Vagina (tissue), 2 donors: ENCODE measurements around the gene RPS19.

Source experiments
- CTCF ChIP-seq, 3 experiments: fragments of 450-650 bp in 2 of 3; fragments of 200-600 bp in 1 of 3; sonication (generic) in 1 of 3; IDR thresholded peaks; one replicate each; pipeline ENCODE4 v1.5.1; 2017 to 2019; ENCODE audit warnings: antibody characterized with exemption in 3 of 3, mild to moderate bottlenecking in 2 of 3, moderate library complexity in 2 of 3
- POLR2A ChIP-seq, 2 donors: fragments of 450-650 bp; IDR thresholded peaks; one replicate each; pipeline ENCODE4 v1.6.1; 2017; ENCODE audit warnings: antibody characterized with exemption in 2 of 2, mild to moderate bottlenecking in 2 of 2, moderate library complexity in 2 of 2
- POLR2AphosphoS5 ChIP-seq, 2 donors: sonication (generic); formaldehyde crosslinking; IDR thresholded peaks; one replicate each; pipeline ENCODE4 v1.9.0; 2017; ENCODE audit warnings: antibody characterized with exemption in 2 of 2, mild to moderate bottlenecking in 2 of 2, low read depth in 1 of 2; ENCODE audit not compliant: insufficient read depth in 1 of 2

DNA sequence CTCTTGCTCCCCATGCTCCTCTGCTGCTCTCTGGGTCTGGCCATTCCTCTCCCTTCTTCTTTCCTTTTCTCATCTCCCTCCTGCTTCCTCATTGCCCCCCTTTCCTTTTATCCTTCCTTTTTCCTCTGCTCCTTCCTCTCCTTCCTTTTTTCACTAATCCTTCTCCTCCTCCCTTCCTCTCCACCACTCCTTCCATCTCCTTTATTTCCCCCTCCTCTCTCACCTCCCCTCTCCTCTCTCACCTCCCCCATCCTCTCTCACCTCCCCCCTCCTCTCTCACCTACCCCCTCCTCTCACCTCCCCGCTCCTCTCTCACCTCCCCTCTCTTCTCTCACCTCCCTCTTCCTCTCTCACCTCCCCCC lies 36.5 kb downstream of the RPS19 start:
- no peak for TF ChIP-seq CTCF (IDR thresholded peaks at IDR 0.05)
- no peak for TF ChIP-seq POLR2A (IDR thresholded peaks at IDR 0.05)
- TF ChIP-seq POLR2AphosphoS5 (IDR thresholded peaks at IDR 0.05; ENCODE audit: insufficient read depth in 1 of 2, low read depth in 1 of 2), result no peak
